Esophagus squamous epithelium (tissue), 4 donors: ENCODE measurements around the gene TMEM131.

Experiments used
- POLR2A ChIP-seq, 4 donors: fragments of 450-650 bp; IDR thresholded peaks; one replicate each; pipeline ENCODE4 v1.6.1; 2017; ENCODE audit warnings: antibody characterized with exemption in 4 of 4, mild to moderate bottlenecking in 4 of 4, moderate library complexity in 3 of 4
- TF ChIP-seq, protein P1 (sequence below), 6 experiments: fragments of 450-650 bp in 4 of 6; fragments of 200-600 bp in 2 of 6; sonication (generic) in 2 of 6; IDR thresholded peaks; one replicate each; pipeline ENCODE4 v1.5.1; 2016 to 2019; ENCODE audit warnings: antibody characterized with exemption in 6 of 6, mild to moderate bottlenecking in 4 of 6, moderate library complexity in 4 of 6

DNA sequence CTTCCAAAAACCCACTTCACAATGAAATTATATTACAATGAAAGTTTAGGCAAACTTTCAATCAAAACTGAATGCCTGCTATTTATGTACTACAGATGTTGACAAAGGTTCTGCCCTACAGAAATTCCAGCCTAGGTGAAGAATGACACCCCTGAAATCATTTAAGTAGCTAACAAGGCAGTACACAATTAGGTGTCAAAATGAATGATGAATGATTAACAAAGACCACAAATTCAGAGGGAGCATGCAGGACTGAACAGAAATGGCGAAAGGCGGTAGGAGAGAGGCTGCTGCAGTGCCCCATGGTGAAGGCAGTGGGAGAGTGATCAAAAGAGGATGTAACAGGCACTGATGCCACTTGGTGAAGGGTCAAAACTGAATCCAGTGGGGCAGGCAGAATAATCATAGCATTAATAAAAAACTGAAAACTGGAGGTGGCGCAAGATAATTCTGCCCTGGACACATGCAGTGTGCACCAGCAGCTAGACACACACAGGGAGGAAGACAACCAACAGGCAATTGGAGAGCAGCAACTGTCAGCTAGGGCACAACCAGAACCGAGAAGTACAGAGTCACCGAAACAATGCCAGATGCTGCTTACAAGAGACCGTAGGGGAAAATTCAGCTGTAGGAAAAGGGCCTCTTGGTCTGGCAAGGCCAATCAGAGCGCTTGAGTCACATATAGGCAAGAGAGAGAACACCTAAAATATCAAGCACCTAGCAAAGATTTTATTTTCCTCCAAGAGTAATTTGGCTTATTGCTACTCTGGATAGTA, 4.5 kb downstream of the TMEM131 start:
- no peak for TF ChIP-seq POLR2A (IDR thresholded peaks at IDR 0.05)
- TF ChIP-seq, protein P1, sequence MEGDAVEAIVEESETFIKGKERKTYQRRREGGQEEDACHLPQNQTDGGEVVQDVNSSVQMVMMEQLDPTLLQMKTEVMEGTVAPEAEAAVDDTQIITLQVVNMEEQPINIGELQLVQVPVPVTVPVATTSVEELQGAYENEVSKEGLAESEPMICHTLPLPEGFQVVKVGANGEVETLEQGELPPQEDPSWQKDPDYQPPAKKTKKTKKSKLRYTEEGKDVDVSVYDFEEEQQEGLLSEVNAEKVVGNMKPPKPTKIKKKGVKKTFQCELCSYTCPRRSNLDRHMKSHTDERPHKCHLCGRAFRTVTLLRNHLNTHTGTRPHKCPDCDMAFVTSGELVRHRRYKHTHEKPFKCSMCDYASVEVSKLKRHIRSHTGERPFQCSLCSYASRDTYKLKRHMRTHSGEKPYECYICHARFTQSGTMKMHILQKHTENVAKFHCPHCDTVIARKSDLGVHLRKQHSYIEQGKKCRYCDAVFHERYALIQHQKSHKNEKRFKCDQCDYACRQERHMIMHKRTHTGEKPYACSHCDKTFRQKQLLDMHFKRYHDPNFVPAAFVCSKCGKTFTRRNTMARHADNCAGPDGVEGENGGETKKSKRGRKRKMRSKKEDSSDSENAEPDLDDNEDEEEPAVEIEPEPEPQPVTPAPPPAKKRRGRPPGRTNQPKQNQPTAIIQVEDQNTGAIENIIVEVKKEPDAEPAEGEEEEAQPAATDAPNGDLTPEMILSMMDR (IDR thresholded peaks at IDR 0.05) = no peak
